Neural progenitor cell (in vitro differentiated cells): ENCODE results near the gene DISP2. TPM values are rescaled to one million over a fixed set of nuclear protein-coding genes. Genes with fewer than 3 reads are reported as not detected.

Source experiments
- DNase-seq: peaks from one replicate; pipeline ENCODE4 v3.0.0-alpha.2; 2016; ENCODE audit warnings: low spot score
- H2AFZ ChIP-seq: fragments of 200-600 bp; sonication (generic); replicated peaks from 2 replicates; pipeline ENCODE4 v1.6.1; 2016; ENCODE audit warnings: antibody characterized with exemption
- H3F3A ChIP-seq: fragments of 200-600 bp; sonication (generic); 2 replicates; pipeline ENCODE4 v1.6.1; 2016; ENCODE audit warnings: antibody characterized with exemption, low read depth
- H3K27ac ChIP-seq: fragments of 200-600 bp; sonication (generic); 2 replicates; pipeline ENCODE4 v1.5.1; 2016; ENCODE audit warnings: mild to moderate bottlenecking
- H3K27me3 ChIP-seq: fragments of 200-600 bp; sonication (generic); 2 replicates; pipeline ENCODE4 v1.6.1; 2016; ENCODE audit warnings: mild to moderate bottlenecking, moderate library complexity
- H3K36me3 ChIP-seq: fragments of 200-600 bp; sonication (generic); 2 replicates; pipeline ENCODE4 v1.5.1; 2016
- H3K4me1 ChIP-seq: fragments of 200-600 bp; sonication (generic); 2 replicates; pipeline ENCODE4 v1.6.1; 2016; ENCODE audit warnings: mixed run types
- H3K4me2 ChIP-seq: fragments of 200-600 bp; sonication (generic); 2 replicates; pipeline ENCODE4 v1.6.1; 2016
- H3K4me3 ChIP-seq: fragments of 200-600 bp; sonication (generic); 2 replicates; pipeline ENCODE4 v1.5.1; 2016
- H3K79me2 ChIP-seq: fragments of 200-600 bp; sonication (generic); 2 replicates; pipeline ENCODE4 v1.6.1; 2016; ENCODE audit warnings: low read depth
- H3K9ac ChIP-seq: fragments of 200-600 bp; sonication (generic); 2 replicates; pipeline ENCODE4 v1.6.1; 2016
- H3K9me3 ChIP-seq: fragments of 200-600 bp; sonication (generic); 2 replicates; pipeline ENCODE4 v1.5.1; 2016; ENCODE audit warnings: low read depth
- H4K20me1 ChIP-seq: fragments of 200-600 bp; sonication (generic); 2 replicates; pipeline ENCODE4 v1.6.1; 2016; ENCODE audit warnings: low read depth
- H3K27ac Mint-ChIP-seq: 3 replicates; pipeline ENCODE4 v1.8.0; 2021; ENCODE audit warnings: mixed read lengths
- H3K27me3 Mint-ChIP-seq: 2 replicates; pipeline ENCODE4 v1.8.0; 2022; ENCODE audit warnings: low read depth, mild to moderate bottlenecking, inconsistent platforms, moderate library complexity, mixed read lengths; ENCODE audit not compliant: insufficient read depth
- H3K36me3 Mint-ChIP-seq: 3 replicates; pipeline ENCODE4 v1.8.0; 2021; ENCODE audit warnings: mixed read lengths
- H3K4me1 Mint-ChIP-seq: 3 replicates; pipeline ENCODE4 v1.8.0; 2021; ENCODE audit warnings: mixed read lengths
- H3K4me3 Mint-ChIP-seq: 3 replicates; pipeline ENCODE4 v1.8.0; 2021; ENCODE audit warnings: mild to moderate bottlenecking, moderate library complexity, mixed read lengths
- H3K9me3 Mint-ChIP-seq: 3 replicates; pipeline ENCODE4 v1.8.0; 2020; ENCODE audit warnings: mixed read lengths
- EZH2 ChIP-seq: fragments of 200-600 bp; sonication (generic); IDR thresholded peaks from 2 replicates; pipeline ENCODE4 v1.6.1; 2017; ENCODE audit warnings: antibody characterized with exemption, mild to moderate bottlenecking, moderate library complexity
- EZH2phosphoT487 ChIP-seq: fragments of 200-600 bp; sonication (generic); IDR thresholded peaks from 2 replicates; pipeline ENCODE4 v1.6.1; 2017; ENCODE audit warnings: antibody characterized with exemption
- total RNA-seq: library from RNA; depleted of rRNA; stranded (reverse); fragments of >200 nt; gene quantifications from 2 replicates; pipeline ENCODE4 v1.2.3, GENCODE V29; 2015; ENCODE audit warnings: low replicate concordance
- TF ChIP-seq, protein P1 (sequence below): fragments of 200-600 bp; sonication (generic); IDR thresholded peaks from 2 replicates; pipeline ENCODE4 v1.5.1; 2017; ENCODE audit warnings: antibody characterized with exemption, mild to moderate bottlenecking

DISP2 gene
- total RNA-seq, 1 donor from 2014 or later = not detected

DNA sequence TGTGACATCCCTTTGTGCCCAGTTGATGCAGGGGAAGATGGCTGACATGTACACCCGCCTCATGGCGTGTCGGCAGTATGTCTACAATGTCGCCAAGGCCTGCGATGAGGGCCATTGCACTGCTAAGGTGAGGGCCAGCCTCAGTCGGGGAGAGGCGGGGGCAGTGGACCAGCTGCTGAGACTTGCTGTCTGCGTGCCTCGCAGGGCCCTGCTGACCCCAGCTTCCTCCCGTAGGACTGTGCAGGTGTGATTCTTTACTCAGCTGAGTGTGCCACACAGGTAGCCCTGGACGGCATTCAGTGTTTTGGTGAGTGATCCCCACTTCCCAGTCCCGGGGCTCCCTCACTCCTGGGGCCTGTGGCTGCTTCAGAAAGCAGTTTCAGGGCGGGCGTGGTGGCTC lies 58.0 kb downstream of the DISP2 start:
- Histone ChIP-seq H3K4me3 (no peak overlapping the region), H3K9me3 (no peaks in the 10 kb centered on the region), H3K27ac (no peak overlapping the region), H3K9ac (no peak overlapping the region), H4K20me1 (peaks cover 9% of the 10 kb centered on the region), H3K36me3 (no peaks in the 10 kb centered on the region), H3K27me3 (no peaks in the 10 kb centered on the region), H3K79me2 (no peaks in the 10 kb centered on the region), H2AFZ (no peak overlapping the region), H3K4me2 (no peak overlapping the region), H3K4me1 (peaks cover 2% of the 10 kb centered on the region), H3F3A (peaks cover 8% of the 10 kb centered on the region)
- no peak overlapping the region for H3K27ac Mint-ChIP-seq
- H3K36me3 Mint-ChIP-seq = peaks cover 28% of the 10 kb centered on the region
- no peak for DNase-seq
- no peak overlapping the region for H3K4me3 Mint-ChIP-seq
- peaks cover 2% of the 10 kb centered on the region for H3K4me1 Mint-ChIP-seq
- peaks cover 2% of the 10 kb centered on the region for H3K27me3 Mint-ChIP-seq
- H3K9me3 Mint-ChIP-seq = no peaks in the 10 kb centered on the region
- no peak for TF ChIP-seq EZH2
- no peak for TF ChIP-seq EZH2phosphoT487
- TF ChIP-seq, protein P1, sequence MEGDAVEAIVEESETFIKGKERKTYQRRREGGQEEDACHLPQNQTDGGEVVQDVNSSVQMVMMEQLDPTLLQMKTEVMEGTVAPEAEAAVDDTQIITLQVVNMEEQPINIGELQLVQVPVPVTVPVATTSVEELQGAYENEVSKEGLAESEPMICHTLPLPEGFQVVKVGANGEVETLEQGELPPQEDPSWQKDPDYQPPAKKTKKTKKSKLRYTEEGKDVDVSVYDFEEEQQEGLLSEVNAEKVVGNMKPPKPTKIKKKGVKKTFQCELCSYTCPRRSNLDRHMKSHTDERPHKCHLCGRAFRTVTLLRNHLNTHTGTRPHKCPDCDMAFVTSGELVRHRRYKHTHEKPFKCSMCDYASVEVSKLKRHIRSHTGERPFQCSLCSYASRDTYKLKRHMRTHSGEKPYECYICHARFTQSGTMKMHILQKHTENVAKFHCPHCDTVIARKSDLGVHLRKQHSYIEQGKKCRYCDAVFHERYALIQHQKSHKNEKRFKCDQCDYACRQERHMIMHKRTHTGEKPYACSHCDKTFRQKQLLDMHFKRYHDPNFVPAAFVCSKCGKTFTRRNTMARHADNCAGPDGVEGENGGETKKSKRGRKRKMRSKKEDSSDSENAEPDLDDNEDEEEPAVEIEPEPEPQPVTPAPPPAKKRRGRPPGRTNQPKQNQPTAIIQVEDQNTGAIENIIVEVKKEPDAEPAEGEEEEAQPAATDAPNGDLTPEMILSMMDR = no peak

DNA sequence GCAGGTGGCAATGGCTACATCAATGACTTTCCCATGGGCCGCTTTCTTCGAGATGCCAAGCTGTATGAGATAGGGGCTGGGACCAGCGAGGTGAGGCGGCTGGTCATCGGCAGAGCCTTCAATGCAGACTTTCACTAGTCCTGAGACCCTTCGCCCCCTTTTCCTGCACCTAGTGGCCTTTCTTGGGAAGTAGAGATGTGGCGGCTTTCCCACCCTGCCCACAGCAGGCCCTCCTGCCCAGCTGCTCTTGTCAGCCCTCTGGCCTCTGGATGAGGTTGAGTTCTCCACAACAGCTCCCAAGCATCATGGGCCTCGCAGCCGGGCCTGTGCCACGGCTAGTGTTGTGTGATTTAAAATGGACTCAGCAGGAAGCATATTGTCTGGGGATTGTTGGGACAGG lies 60.1 kb downstream of the DISP2 start:
- H3K9me3 Mint-ChIP-seq = no peaks in the 10 kb centered on the region
- H4K20me1 ChIP-seq = peaks cover 14% of the 10 kb centered on the region
- H3K9me3 ChIP-seq = no peaks in the 10 kb centered on the region
- H3F3A ChIP-seq = peaks cover 15% of the 10 kb centered on the region
- peaks cover 10% of the 10 kb centered on the region for H3K4me1 ChIP-seq
- no peak overlapping the region for H3K4me3 Mint-ChIP-seq
- no peak overlapping the region for H3K27ac Mint-ChIP-seq
- no peak overlapping the region for H3K4me2 ChIP-seq
- no peak overlapping the region for H3K9ac ChIP-seq
- H3K36me3 ChIP-seq = no peaks in the 10 kb centered on the region
- DNase-seq = no peak
- no peaks in the 10 kb centered on the region for H3K79me2 ChIP-seq
- H2AFZ ChIP-seq = no peak overlapping the region
- H3K4me3 ChIP-seq = no peak overlapping the region
- peaks cover 2% of the 10 kb centered on the region for H3K27me3 Mint-ChIP-seq
- H3K27me3 ChIP-seq = peaks cover 3% of the 10 kb centered on the region
- H3K36me3 Mint-ChIP-seq = peaks cover 15% of the 10 kb centered on the region
- peaks cover 4% of the 10 kb centered on the region for H3K4me1 Mint-ChIP-seq
- no peak overlapping the region for H3K27ac ChIP-seq
- TF ChIP-seq, protein P1 = no peak
- TF ChIP-seq EZH2 = no peak
- TF ChIP-seq EZH2phosphoT487 = no peak

DNA sequence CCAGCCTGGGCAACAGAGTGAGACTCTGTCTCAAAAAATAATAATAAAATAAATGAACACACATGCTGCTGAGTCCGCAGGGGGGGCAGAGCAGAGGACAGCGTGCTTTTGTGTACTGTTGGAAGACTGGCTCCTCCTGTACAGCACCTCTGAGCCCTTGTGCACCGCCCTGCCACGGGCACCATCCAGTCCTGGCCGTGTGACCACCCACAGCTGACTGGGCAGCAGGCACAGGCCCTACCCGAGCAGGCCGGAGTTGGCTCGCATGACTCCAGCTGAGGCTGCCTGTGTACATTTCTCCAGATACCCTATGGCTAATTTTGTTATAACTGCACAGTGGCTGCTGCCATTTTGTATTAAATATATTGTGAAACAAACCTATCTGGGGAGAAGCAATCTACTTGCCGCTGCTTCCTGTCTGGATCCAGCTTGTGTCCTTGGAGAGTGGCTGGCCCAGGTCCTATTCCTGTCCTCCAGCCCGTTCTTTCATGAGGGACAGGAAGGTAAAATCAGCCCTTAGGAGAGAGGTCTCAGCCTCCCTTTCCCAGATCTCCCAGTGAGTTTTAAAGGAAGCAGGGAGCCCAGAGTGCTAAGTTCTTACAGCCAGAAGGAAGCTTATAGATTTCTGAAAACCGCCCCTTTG lies 62.2 kb downstream of the DISP2 start:
- peaks cover 8% of the 10 kb centered on the region for H3K36me3 Mint-ChIP-seq
- H3K4me2 ChIP-seq = no peak overlapping the region
- H3K27ac Mint-ChIP-seq = no peak overlapping the region
- no peak overlapping the region for H3K9ac ChIP-seq
- H3K27me3 ChIP-seq = peaks cover 3% of the 10 kb centered on the region
- H4K20me1 ChIP-seq = peaks cover 14% of the 10 kb centered on the region
- H3K27me3 Mint-ChIP-seq = peaks cover 4% of the 10 kb centered on the region
- no peaks in the 10 kb centered on the region for H3K9me3 ChIP-seq
- H2AFZ ChIP-seq = no peak overlapping the region
- no peaks in the 10 kb centered on the region for H3K9me3 Mint-ChIP-seq
- no peaks in the 10 kb centered on the region for H3K36me3 ChIP-seq
- TF ChIP-seq EZH2 = no peak
- H3K4me3 ChIP-seq = no peak overlapping the region
- H3K4me1 Mint-ChIP-seq = peaks cover 4% of the 10 kb centered on the region
- H3K27ac ChIP-seq = no peak overlapping the region
- H3F3A ChIP-seq = peaks cover 15% of the 10 kb centered on the region
- no peak overlapping the region for H3K4me3 Mint-ChIP-seq
- peaks cover 10% of the 10 kb centered on the region for H3K4me1 ChIP-seq
- H3K79me2 ChIP-seq = no peaks in the 10 kb centered on the region
- DNase-seq = no peak

DNA sequence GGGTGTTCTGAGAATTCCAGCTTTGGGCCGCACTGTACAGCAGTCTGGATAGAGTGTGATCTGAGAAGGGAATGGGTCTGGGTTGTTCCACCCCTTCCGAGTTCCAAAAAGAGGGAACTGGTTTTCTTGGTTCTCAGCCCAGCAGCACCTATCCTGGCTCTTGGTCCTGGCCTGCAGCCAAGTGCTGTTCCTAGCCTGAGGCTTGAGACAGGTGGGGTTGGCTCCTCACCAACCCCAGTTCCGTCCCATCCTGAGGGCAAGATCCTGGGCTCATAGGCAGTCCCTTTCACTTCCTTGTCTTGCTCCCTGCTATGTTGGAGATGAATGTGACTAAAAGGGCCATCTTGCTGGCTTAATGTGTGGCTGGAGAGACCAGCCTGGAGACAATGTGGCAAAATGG lies 62.8 kb downstream of the DISP2 start:
- no peak overlapping the region for H3K4me2 ChIP-seq
- DNase-seq = no peak
- Mint-ChIP-seq H3K4me3 (no peak overlapping the region), H3K9me3 (no peaks in the 10 kb centered on the region), H3K36me3 (peaks cover 5% of the 10 kb centered on the region), H3K27me3 (peaks cover 4% of the 10 kb centered on the region), H3K4me1 (peaks cover 4% of the 10 kb centered on the region), H3K27ac (no peak overlapping the region)
- no peak overlapping the region for H3K9ac ChIP-seq
- H3K27ac ChIP-seq = no peak overlapping the region
- no peak overlapping the region for H3K4me3 ChIP-seq
- H3K36me3 ChIP-seq = no peaks in the 10 kb centered on the region
- H4K20me1 ChIP-seq = peaks cover 14% of the 10 kb centered on the region
- no peaks in the 10 kb centered on the region for H3K79me2 ChIP-seq
- TF ChIP-seq, protein P1 = no peak
- TF ChIP-seq EZH2phosphoT487 (no peak), EZH2 (no peak)
- peaks cover 15% of the 10 kb centered on the region for H3F3A ChIP-seq
- H3K9me3 ChIP-seq = no peaks in the 10 kb centered on the region
- H3K4me1 ChIP-seq = peaks cover 10% of the 10 kb centered on the region
- no peak overlapping the region for H2AFZ ChIP-seq
- H3K27me3 ChIP-seq = peaks cover 3% of the 10 kb centered on the region
